GM13977 (cell line): ENCODE data around the gene RAD54L2.
"Not testable (repeated sequence)": the region's sequence is repeated elsewhere in the genome, so short reads cannot be mapped to it uniquely, and the experiment has no call there.

Experiments used
- DNase-seq: peaks from one replicate; pipeline ENCODE4 v3.0.0; 2012; ENCODE audit warnings: low spot score
- in situ Hi-C: fragments of 300-500 bp; cut with MboI; formaldehyde crosslinking; loops from one replicate; pipeline ENCODE4 v1.12.0; 2022; ENCODE audit warnings: low sequenced_read_pairs, low pct_unique_long_range_greater_than_20kb, mixed read lengths, inconsistent platforms; ENCODE audit not compliant: unreplicated experiment
- TF ChIP-seq, protein P1 (sequence below): IDR thresholded peaks from 2 replicates; pipeline ENCODE4 v1.5.1; 2012; ENCODE audit warnings: mild to moderate bottlenecking, control low read depth; ENCODE audit not compliant: insufficient read depth; ENCODE audit errors: extremely low read depth, missing control alignments

RAD54L2 gene

DNA sequence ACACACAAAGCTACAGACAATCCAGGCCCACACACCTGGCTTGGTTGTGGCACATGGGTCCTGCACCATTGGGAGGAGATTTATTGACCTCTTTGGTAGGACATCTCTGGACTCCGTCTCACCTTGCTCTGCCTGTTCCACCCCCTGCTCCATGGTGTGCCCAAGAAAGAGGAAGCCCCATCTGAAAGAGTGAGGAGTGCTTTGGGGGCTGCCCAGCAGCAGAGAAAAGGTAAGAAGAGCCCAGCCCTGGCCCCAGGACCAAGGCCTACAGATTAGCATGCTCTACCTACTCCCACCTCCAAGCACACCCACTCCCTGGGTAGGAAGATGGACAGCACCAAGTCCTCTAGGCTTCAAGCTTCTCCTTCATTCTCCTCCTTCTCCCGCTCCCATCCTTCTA is 35.5 kb upstream of the RAD54L2 start:
- TF ChIP-seq, protein P1, sequence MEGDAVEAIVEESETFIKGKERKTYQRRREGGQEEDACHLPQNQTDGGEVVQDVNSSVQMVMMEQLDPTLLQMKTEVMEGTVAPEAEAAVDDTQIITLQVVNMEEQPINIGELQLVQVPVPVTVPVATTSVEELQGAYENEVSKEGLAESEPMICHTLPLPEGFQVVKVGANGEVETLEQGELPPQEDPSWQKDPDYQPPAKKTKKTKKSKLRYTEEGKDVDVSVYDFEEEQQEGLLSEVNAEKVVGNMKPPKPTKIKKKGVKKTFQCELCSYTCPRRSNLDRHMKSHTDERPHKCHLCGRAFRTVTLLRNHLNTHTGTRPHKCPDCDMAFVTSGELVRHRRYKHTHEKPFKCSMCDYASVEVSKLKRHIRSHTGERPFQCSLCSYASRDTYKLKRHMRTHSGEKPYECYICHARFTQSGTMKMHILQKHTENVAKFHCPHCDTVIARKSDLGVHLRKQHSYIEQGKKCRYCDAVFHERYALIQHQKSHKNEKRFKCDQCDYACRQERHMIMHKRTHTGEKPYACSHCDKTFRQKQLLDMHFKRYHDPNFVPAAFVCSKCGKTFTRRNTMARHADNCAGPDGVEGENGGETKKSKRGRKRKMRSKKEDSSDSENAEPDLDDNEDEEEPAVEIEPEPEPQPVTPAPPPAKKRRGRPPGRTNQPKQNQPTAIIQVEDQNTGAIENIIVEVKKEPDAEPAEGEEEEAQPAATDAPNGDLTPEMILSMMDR: no peak
- DNase-seq: no peak
- in situ Hi-C loops: loop anchor here (10.0 kb wide), 2 partner anchors 162 to 292 kb away; no protein-coding TSS in a partner anchor

DNA sequence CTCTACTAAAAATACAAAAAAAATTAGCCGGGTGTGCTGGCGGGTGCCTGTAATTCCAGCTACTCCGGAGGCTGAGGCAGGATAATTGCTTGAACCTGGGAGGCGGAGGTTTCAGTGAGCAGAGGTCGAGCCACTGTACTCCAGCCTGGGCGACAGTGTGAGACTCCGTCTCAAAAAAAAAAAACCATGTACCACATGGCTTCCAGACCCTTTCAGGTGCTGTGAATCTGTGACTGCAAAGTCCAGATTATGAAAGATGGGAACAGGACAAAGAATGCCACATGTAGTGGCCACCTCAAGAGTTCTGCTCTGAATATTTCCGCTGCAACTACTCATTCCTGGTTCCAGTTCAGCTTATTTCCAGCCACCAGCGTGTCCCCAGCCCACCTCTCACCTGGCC is 30.3 kb upstream of the RAD54L2 start:
- in situ Hi-C loops: loop anchor here (10.0 kb wide), 2 partner anchors 157 to 287 kb away; no protein-coding TSS in a partner anchor
- TF ChIP-seq, protein P1: no peak
- DNase-seq: no peak

- DNase-seq: no peak
- in situ Hi-C loops: no loop called here
- TF ChIP-seq, protein P1: no peak
Measured at GRCh38 chr3:51510996-51511395, 27.5 kb upstream of the RAD54L2 start.

- in situ Hi-C loops: no loop called here
Measured at GRCh38 chr3:51514210-51514609, 24.3 kb upstream of the RAD54L2 start.

DNA sequence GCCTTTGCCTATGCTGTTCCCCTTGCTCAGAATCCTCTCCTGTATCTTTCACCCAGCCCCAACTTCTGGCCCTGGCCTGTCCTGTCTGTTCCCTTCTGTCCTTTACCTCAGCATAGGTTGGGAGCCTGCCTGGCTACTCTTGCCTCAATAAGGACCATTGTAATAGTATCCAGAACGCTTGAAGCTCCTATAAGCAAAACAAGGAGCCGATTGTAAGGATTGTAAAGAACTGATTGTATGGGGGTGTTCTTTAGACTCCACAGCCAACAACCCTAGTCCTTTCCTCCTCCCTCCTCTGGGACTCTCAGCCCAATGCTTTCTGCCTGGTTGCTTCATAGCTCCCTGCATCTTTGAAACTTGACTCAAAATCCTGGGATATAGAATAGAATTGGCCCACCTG is 18.7 kb upstream of the RAD54L2 start:
- in situ Hi-C loops: no loop called here
- TF ChIP-seq, protein P1: no peak
- no peak for DNase-seq

More at GRCh38 chr3:51514210-51514609, 24.3 kb upstream of the RAD54L2 start:
- no peak for DNase-seq
- TF ChIP-seq, protein P1: no peak

- DNase-seq: peak; percentile 60
- in situ Hi-C loops: not testable (repeated sequence)
Measured at GRCh38 chr3:51520906-51521730, 17.4 kb upstream of the RAD54L2 start.

GRCh38 chr3:51522273-51522962 is 16.1 kb upstream of the RAD54L2 start:
- no peak for DNase-seq
- in situ Hi-C loops: no loop called here
- TF ChIP-seq, protein P1: no peak

GRCh38 chr3:51524874-51525273 is 13.6 kb upstream of the RAD54L2 start:
- DNase-seq, in situ Hi-C loops: not testable (repeated sequence)
